ENCODE results near the gene POU2F3. TPM values are rescaled to one million over a fixed set of nuclear protein-coding genes. Genes with fewer than 3 reads are reported as not detected.

POU2F3 gene
- total RNA-seq = not detected

- no peak within 1 kb of the TSS for H3K4me3 ChIP-seq (ENCODE audit: low read length)
- H3K9me3 ChIP-seq (ENCODE audit: low read depth, low read length) = no peaks in the 10 kb centered on the region
- H3K4me1 ChIP-seq (ENCODE audit: insufficient read depth, low read length) = no peaks in the 10 kb centered on the region
- H3K27me3 ChIP-seq (ENCODE audit: insufficient read depth, low read length) = peaks cover 22% of the 10 kb centered on the region
These were observed at the start of gene POU2F3 for GRCh38 chr11:120239713-120240640. Gene POU2F3, plus strand, starts transcription at chr11:120240140. Its CDS starts 204 bp downstream, at chr11:120240344.

GRCh38 chr11:120191058-120191457, 48.9 kb upstream of the POU2F3 start:
- no peaks in the 10 kb centered on the region for H3K9me3 ChIP-seq (ENCODE audit: low read depth, low read length)
- no peak overlapping the region for H3K4me3 ChIP-seq (ENCODE audit: low read length)
- H3K27me3 ChIP-seq (ENCODE audit: insufficient read depth, low read length) = no peaks in the 10 kb centered on the region
- no peaks in the 10 kb centered on the region for H3K4me1 ChIP-seq (ENCODE audit: insufficient read depth, low read length)

GRCh38 chr11:120192831-120193625, 46.9 kb upstream of the POU2F3 start:
- H3K9me3 ChIP-seq (ENCODE audit: low read depth, low read length) = no peaks in the 10 kb centered on the region
- H3K27me3 ChIP-seq (ENCODE audit: insufficient read depth, low read length) = no peaks in the 10 kb centered on the region
- no peaks in the 10 kb centered on the region for H3K4me1 ChIP-seq (ENCODE audit: insufficient read depth, low read length)
- H3K4me3 ChIP-seq (ENCODE audit: low read length) = no peak overlapping the region

GRCh38 chr11:120194166-120194565, 45.8 kb upstream of the POU2F3 start:
- Histone ChIP-seq H3K9me3 (ENCODE audit: low read depth, low read length) (no peaks in the 10 kb centered on the region), H3K4me3 (ENCODE audit: low read length) (no peak overlapping the region), H3K4me1 (ENCODE audit: insufficient read depth, low read length) (no peaks in the 10 kb centered on the region), H3K27me3 (ENCODE audit: insufficient read depth, low read length) (no peaks in the 10 kb centered on the region)

GRCh38 chr11:120195601-120196320, 44.2 kb upstream of the POU2F3 start:
- Histone ChIP-seq H3K4me1 (ENCODE audit: insufficient read depth, low read length) (no peaks in the 10 kb centered on the region), H3K27me3 (ENCODE audit: insufficient read depth, low read length) (no peaks in the 10 kb centered on the region), H3K4me3 (ENCODE audit: low read length) (no peak overlapping the region), H3K9me3 (ENCODE audit: low read depth, low read length) (no peaks in the 10 kb centered on the region)

GRCh38 chr11:120196826-120197225, 43.1 kb upstream of the POU2F3 start:
- H3K9me3 ChIP-seq (ENCODE audit: low read depth, low read length) = no peaks in the 10 kb centered on the region
- H3K4me1 ChIP-seq (ENCODE audit: insufficient read depth, low read length) = no peaks in the 10 kb centered on the region
- H3K27me3 ChIP-seq (ENCODE audit: insufficient read depth, low read length) = no peaks in the 10 kb centered on the region
- no peak overlapping the region for H3K4me3 ChIP-seq (ENCODE audit: low read length)

GRCh38 chr11:120197251-120197891, 42.6 kb upstream of the POU2F3 start:
- Histone ChIP-seq H3K4me3 (ENCODE audit: low read length) (no peak overlapping the region), H3K9me3 (ENCODE audit: low read depth, low read length) (no peaks in the 10 kb centered on the region), H3K4me1 (ENCODE audit: insufficient read depth, low read length) (no peaks in the 10 kb centered on the region), H3K27me3 (ENCODE audit: insufficient read depth, low read length) (no peaks in the 10 kb centered on the region)

GRCh38 chr11:120197977-120198376, 42.0 kb upstream of the POU2F3 start:
- Histone ChIP-seq H3K4me1 (ENCODE audit: insufficient read depth, low read length) (no peaks in the 10 kb centered on the region), H3K27me3 (ENCODE audit: insufficient read depth, low read length) (no peaks in the 10 kb centered on the region), H3K9me3 (ENCODE audit: low read depth, low read length) (no peaks in the 10 kb centered on the region), H3K4me3 (ENCODE audit: low read length) (no peak overlapping the region)

- Histone ChIP-seq H3K4me3 (ENCODE audit: low read length) (no peak overlapping the region), H3K9me3 (ENCODE audit: low read depth, low read length) (no peaks in the 10 kb centered on the region), H3K27me3 (ENCODE audit: insufficient read depth, low read length) (no peaks in the 10 kb centered on the region), H3K4me1 (ENCODE audit: insufficient read depth, low read length) (no peaks in the 10 kb centered on the region)
These were observed 41.5 kb upstream of the POU2F3 start for GRCh38 chr11:120198403-120198786.

- no peaks in the 10 kb centered on the region for H3K4me1 ChIP-seq (ENCODE audit: insufficient read depth, low read length)
- H3K4me3 ChIP-seq (ENCODE audit: low read length) = no peak overlapping the region
- H3K9me3 ChIP-seq (ENCODE audit: low read depth, low read length) = no peaks in the 10 kb centered on the region
- H3K27me3 ChIP-seq (ENCODE audit: insufficient read depth, low read length) = no peaks in the 10 kb centered on the region
These were observed 41.0 kb upstream of the POU2F3 start for GRCh38 chr11:120198787-120199469.

- no peak overlapping the region for H3K4me3 ChIP-seq (ENCODE audit: low read length)
- H3K9me3 ChIP-seq (ENCODE audit: low read depth, low read length) = no peaks in the 10 kb centered on the region
- no peaks in the 10 kb centered on the region for H3K27me3 ChIP-seq (ENCODE audit: insufficient read depth, low read length)
- no peaks in the 10 kb centered on the region for H3K4me1 ChIP-seq (ENCODE audit: insufficient read depth, low read length)
These were observed 40.3 kb upstream of the POU2F3 start for GRCh38 chr11:120199613-120200012.

- Histone ChIP-seq H3K4me3 (ENCODE audit: low read length) (no peak overlapping the region), H3K4me1 (ENCODE audit: insufficient read depth, low read length) (no peaks in the 10 kb centered on the region), H3K9me3 (ENCODE audit: low read depth, low read length) (no peaks in the 10 kb centered on the region), H3K27me3 (ENCODE audit: insufficient read depth, low read length) (no peaks in the 10 kb centered on the region)
These were observed 39.3 kb upstream of the POU2F3 start for GRCh38 chr11:120200677-120201076.

- no peaks in the 10 kb centered on the region for H3K9me3 ChIP-seq (ENCODE audit: low read depth, low read length)
- peaks cover 2% of the 10 kb centered on the region for H3K4me1 ChIP-seq (ENCODE audit: insufficient read depth, low read length)
- no peaks in the 10 kb centered on the region for H3K27me3 ChIP-seq (ENCODE audit: insufficient read depth, low read length)
- no peak overlapping the region for H3K4me3 ChIP-seq (ENCODE audit: low read length)
These were observed 38.3 kb upstream of the POU2F3 start for GRCh38 chr11:120201653-120202052.

- Histone ChIP-seq H3K27me3 (ENCODE audit: insufficient read depth, low read length) (no peaks in the 10 kb centered on the region), H3K4me1 (ENCODE audit: insufficient read depth, low read length) (peaks cover 21% of the 10 kb centered on the region), H3K9me3 (ENCODE audit: low read depth, low read length) (no peaks in the 10 kb centered on the region), H3K4me3 (ENCODE audit: low read length) (no peak overlapping the region)
These were observed 36.3 kb upstream of the POU2F3 start for GRCh38 chr11:120203626-120204025.
